Measurements from ENCODE around the gene MDK. TPM values are rescaled to one million over a fixed set of nuclear protein-coding genes. Genes with fewer than 3 reads are reported as not detected.

Gene MDK
- total and polyA plus RNA-seq, 2 donors (not counting 3 experiments of a cell fraction or from before 2014, with no cell fraction given), result 331 to 893 TPM

DNA sequence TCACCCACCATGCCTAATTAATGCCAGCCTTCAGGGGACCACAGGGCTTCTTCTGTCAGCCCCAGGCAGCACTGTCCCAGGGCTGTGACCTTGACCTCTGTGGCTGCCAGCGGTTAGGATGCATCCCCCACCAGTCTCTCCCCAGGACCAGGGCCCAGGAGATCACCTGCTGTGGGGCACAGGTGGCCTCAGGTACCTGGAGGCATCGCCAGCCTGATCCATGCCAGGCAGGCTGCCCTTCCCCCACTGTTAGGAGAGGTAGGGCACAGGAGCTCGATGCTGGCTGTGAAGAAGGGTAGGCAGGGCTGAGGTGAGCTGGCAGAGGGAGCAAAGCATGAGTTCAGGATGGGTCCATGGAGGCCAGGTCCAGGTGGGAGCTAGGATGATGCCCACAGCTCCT is 16.7 kb upstream of the MDK start:
- ChIA-PET POLR2A (interaction anchor here (0.6 kb wide), 1 partner anchor 373 kb away, joined by 4 read pairs; no protein-coding TSS in a partner anchor), CTCF (interaction anchor here (1.0 to 11.6 kb wide), 8 partner anchors 9 to 165 kb away, joined by 3 to 200 read pairs (median 3); partner anchors contain the start of gene DGKZ)
- dilution Hi-C loops (cut with MboI; ENCODE audit: extremely low pct_ligation_motif_present, low sequenced_read_pairs), result no loop called here
- H3K9ac ChIP-seq (replicated peaks; ENCODE audit: extremely low read depth, insufficient read depth, low read length), result no peak overlapping the region
- no peak for TF ChIP-seq MYC (IDR thresholded peaks at IDR 0.05; ENCODE audit: low read depth, low read length)
- TF ChIP-seq FOS (IDR thresholded peaks at IDR 0.05; ENCODE audit: borderline replicate concordance, insufficient read depth, low read length), result no peak
- TF ChIP-seq, protein P1, sequence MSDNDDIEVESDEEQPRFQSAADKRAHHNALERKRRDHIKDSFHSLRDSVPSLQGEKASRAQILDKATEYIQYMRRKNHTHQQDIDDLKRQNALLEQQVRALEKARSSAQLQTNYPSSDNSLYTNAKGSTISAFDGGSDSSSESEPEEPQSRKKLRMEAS (IDR thresholded peaks at IDR 0.05; ENCODE audit: insufficient read depth, insufficient read length), result no peak
- no peak for TF ChIP-seq POLR2A (IDR thresholded peaks at IDR 0.05; ENCODE audit: low read depth, low read length)
- no peak for TF ChIP-seq EZH2 (IDR thresholded peaks at IDR 0.05; ENCODE audit: borderline replicate concordance, low read depth, low read length, severe bottlenecking)
- no peak for TF ChIP-seq GATA2 (IDR thresholded peaks at IDR 0.05; ENCODE audit: insufficient read depth, insufficient read length, low read depth, low read length)
- TF ChIP-seq, protein P2, sequence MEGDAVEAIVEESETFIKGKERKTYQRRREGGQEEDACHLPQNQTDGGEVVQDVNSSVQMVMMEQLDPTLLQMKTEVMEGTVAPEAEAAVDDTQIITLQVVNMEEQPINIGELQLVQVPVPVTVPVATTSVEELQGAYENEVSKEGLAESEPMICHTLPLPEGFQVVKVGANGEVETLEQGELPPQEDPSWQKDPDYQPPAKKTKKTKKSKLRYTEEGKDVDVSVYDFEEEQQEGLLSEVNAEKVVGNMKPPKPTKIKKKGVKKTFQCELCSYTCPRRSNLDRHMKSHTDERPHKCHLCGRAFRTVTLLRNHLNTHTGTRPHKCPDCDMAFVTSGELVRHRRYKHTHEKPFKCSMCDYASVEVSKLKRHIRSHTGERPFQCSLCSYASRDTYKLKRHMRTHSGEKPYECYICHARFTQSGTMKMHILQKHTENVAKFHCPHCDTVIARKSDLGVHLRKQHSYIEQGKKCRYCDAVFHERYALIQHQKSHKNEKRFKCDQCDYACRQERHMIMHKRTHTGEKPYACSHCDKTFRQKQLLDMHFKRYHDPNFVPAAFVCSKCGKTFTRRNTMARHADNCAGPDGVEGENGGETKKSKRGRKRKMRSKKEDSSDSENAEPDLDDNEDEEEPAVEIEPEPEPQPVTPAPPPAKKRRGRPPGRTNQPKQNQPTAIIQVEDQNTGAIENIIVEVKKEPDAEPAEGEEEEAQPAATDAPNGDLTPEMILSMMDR (IDR thresholded peaks at IDR 0.05; ENCODE audit: extremely low read depth in 1 of 2, insufficient read depth in 1 of 2, low read depth in 1 of 2, low read length in 2 of 2), result no peak
- no peak for TF ChIP-seq POLR2AphosphoS5 (IDR thresholded peaks at IDR 0.05; ENCODE audit: insufficient read depth, low read depth, low read length)
- TF ChIP-seq JUN (IDR thresholded peaks at IDR 0.05; ENCODE audit: borderline replicate concordance, insufficient read depth, insufficient read length, low read depth), result no peak
- no peaks in the 10 kb centered on the region for H3K9me1 ChIP-seq (replicated peaks; ENCODE audit: control insufficient read depth, extremely low read depth, insufficient read depth, low read length)
- H3K4me2 ChIP-seq (ENCODE audit: insufficient read depth, low read length), result no peak overlapping the region
- no peak for FAIRE-seq
- DNase-seq (ENCODE audit: low read depth, low spot score), result no peak
- BruUV-seq (replicated peaks), result no TSS peak
- no peak overlapping the region for H2AFZ ChIP-seq (ENCODE audit: low read depth, low read length)
- H3K4me1 ChIP-seq (ENCODE audit: control insufficient read depth, extremely low read depth, insufficient read depth, low read length), result peaks cover 34% of the 10 kb centered on the region
- peaks cover 0 to 2% of the 10 kb centered on the region in 2 experiments for H3K36me3 ChIP-seq (ENCODE audit: control insufficient read depth in 2 of 2, extremely low read depth in 1 of 2, insufficient read depth in 2 of 2, low read length in 2 of 2)
- no peaks in the 10 kb centered on the region for H3K27me3 ChIP-seq (ENCODE audit: control insufficient read depth in 2 of 2, insufficient read depth in 2 of 2, low read length in 2 of 2)
- peaks cover 36% of the 10 kb centered on the region for H3K79me2 ChIP-seq (ENCODE audit: control insufficient read depth, insufficient read depth, low read length)
- no peaks in the 10 kb centered on the region for H3K9me3 ChIP-seq (replicated peaks; ENCODE audit: control insufficient read depth, insufficient read depth, low read length)
- H3K27ac ChIP-seq (ENCODE audit: insufficient read depth, low read depth, low read length), result no peak overlapping the region
- no peaks in the 10 kb centered on the region for H4K20me1 ChIP-seq (replicated peaks; ENCODE audit: control insufficient read depth, extremely low read depth, insufficient read depth, low read length)
- intact Hi-C loops (cut with micrococcal nuclease), result no loop called here
- no peak overlapping the region for H3K4me3 ChIP-seq (replicated peaks in 1 of 3; ENCODE audit: insufficient read depth in 1 of 3, low read depth in 1 of 3, low read length in 3 of 3)
